ENCODE measurements around the gene TSC22D4.
"Not testable (repeated sequence)": the region's sequence is repeated elsewhere in the genome, so short reads cannot be mapped to it uniquely, and the experiment has no call there.

Gene TSC22D4

GRCh38 chr7:100472121-100472851, 6.7 kb downstream of the TSC22D4 start:
- no peak for DNase-seq

- DNase-seq: no peak
Observed at GRCh38 chr7:100471021-100471420, 8.0 kb downstream of the TSC22D4 start.

GRCh38 chr7:100469227-100470044, 9.6 kb downstream of the TSC22D4 start:
- DNase-seq: peak; percentile 88

- no peak for DNase-seq
Observed at GRCh38 chr7:100467638-100468373, 11.2 kb downstream of the TSC22D4 start.

GRCh38 chr7:100466653-100467605, 12.1 kb downstream of the TSC22D4 start:
- DNase-seq: no peak

- DNase-seq: no peak
Observed at GRCh38 chr7:100465702-100466311, 13.2 kb downstream of the TSC22D4 start.

- DNase-seq: no peak
Observed at GRCh38 chr7:100465299-100465698, 13.7 kb downstream of the TSC22D4 start.

- no peak for DNase-seq
Observed at GRCh38 chr7:100464791-100465190, 14.2 kb downstream of the TSC22D4 start.

- DNase-seq: no peak
Observed at GRCh38 chr7:100464210-100464660, 14.8 kb downstream of the TSC22D4 start, which contains the start of gene SPACDR. SPACDR (minus strand) TSS chr7:100464260; CDS start chr7:100464025, 235 bp downstream.

- DNase-seq: no peak
Observed at GRCh38 chr7:100457033-100457432, 22.0 kb downstream of the TSC22D4 start.

- no peak for DNase-seq
Observed at GRCh38 chr7:100456562-100456961, 22.5 kb downstream of the TSC22D4 start.

GRCh38 chr7:100455206-100455605, 23.8 kb downstream of the TSC22D4 start:
- DNase-seq: no peak

GRCh38 chr7:100453854-100454253, 25.2 kb downstream of the TSC22D4 start:
- DNase-seq: not testable (repeated sequence)

GRCh38 chr7:100452513-100452912, 26.5 kb downstream of the TSC22D4 start:
- no peak for DNase-seq

GRCh38 chr7:100449190-100449795, 29.7 kb downstream of the TSC22D4 start:
- no peak for DNase-seq

GRCh38 chr7:100447363-100447762, 31.7 kb downstream of the TSC22D4 start:
- DNase-seq: not testable (repeated sequence)

- DNase-seq: no peak
Observed at GRCh38 chr7:100446040-100446439, 33.0 kb downstream of the TSC22D4 start.

- no peak for DNase-seq
Observed at GRCh38 chr7:100444311-100445278, 34.4 kb downstream of the TSC22D4 start.

- no peak for DNase-seq
Observed at GRCh38 chr7:100443096-100443840, 35.7 kb downstream of the TSC22D4 start.

Measured in stimulated activated CD4-positive, alpha-beta T cell treated with anti-CD3 and anti-CD28 coated beads, Interleukin-12 subunit alpha, Interleukin-12 subunit beta, amount 100 ng/mL, for 4 hours (primary cell).